Body of pancreas (tissue), 4 donors: ENCODE results near the gene LSP1.

Source experiments
- POLR2A ChIP-seq, 3 donors: fragments of 450-650 bp; IDR thresholded peaks; one replicate each; pipeline ENCODE4 v1.6.1; 2016; ENCODE audit warnings: antibody characterized with exemption in 3 of 3, mild to moderate bottlenecking in 2 of 3
- TF ChIP-seq, protein P1 (sequence below), 7 experiments: fragments of 450-650 bp in 4 of 7; fragments of 200-600 bp in 3 of 7; sonication (generic) in 3 of 7; IDR thresholded peaks; one replicate each; pipeline ENCODE4 v1.5.1; 2016 to 2019; ENCODE audit warnings: antibody characterized with exemption in 7 of 7

DNA sequence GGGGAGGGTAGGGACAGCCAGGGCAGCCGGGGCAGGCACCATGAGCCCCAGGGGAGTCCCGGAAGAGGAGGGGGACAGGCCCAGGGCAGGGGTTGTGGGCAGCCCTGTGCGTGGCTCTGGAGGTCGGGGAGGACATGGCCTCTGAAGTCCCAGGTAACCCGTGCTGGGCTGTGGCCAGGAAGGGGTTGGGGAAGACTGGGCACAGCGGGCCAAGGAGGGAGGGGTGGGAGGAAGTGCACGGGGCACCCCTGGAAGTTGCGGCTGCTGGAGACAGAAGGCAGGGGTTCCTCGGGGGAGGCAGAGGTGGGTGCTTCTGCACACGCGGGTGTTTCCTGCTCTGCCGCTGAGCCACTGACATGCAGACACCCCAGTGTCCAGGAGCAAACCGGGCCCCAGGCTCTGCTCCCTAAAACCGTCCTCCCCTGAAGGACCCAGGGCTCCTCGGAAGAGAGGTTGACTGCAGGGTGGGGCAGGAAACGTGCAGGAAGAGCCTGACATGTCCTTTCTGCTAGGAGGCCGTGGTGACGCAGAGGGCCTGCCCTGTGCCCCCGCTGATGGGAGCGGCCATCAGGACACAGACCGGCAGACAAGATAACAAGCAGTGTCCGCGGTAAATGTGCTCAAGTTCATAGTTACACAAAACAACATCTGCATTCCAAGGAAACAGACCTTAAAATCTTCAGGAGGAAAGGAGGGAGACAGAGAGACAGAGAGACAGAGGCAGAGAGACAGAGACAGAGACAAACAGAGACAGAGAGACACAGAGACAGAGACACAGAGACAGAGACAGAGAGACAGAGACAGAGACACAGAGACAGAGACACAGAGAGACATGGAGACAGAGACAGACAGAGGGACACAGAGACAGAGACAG is 8.4 kb upstream of the LSP1 start:
- TF ChIP-seq, protein P1, sequence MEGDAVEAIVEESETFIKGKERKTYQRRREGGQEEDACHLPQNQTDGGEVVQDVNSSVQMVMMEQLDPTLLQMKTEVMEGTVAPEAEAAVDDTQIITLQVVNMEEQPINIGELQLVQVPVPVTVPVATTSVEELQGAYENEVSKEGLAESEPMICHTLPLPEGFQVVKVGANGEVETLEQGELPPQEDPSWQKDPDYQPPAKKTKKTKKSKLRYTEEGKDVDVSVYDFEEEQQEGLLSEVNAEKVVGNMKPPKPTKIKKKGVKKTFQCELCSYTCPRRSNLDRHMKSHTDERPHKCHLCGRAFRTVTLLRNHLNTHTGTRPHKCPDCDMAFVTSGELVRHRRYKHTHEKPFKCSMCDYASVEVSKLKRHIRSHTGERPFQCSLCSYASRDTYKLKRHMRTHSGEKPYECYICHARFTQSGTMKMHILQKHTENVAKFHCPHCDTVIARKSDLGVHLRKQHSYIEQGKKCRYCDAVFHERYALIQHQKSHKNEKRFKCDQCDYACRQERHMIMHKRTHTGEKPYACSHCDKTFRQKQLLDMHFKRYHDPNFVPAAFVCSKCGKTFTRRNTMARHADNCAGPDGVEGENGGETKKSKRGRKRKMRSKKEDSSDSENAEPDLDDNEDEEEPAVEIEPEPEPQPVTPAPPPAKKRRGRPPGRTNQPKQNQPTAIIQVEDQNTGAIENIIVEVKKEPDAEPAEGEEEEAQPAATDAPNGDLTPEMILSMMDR (IDR thresholded peaks at IDR 0.05), result no peak
- TF ChIP-seq POLR2A (IDR thresholded peaks at IDR 0.05), result no peak
